HepG2 (cell line): ENCODE results near the gene TAF8. TPM values are rescaled to one million over a fixed set of nuclear protein-coding genes. Genes with fewer than 3 reads are reported as not detected.

Source experiments
- HBP1 ChIP-seq: IDR thresholded peaks from 2 replicates; pipeline ENCODE4 v1.6.1; 2016; ENCODE audit warnings: low read depth, control low read depth
- KDM6A ChIP-seq: IDR thresholded peaks from 2 replicates; pipeline ENCODE4 v1.6.1; 2016; ENCODE audit warnings: low read depth
- NCOA5 ChIP-seq: sonication (generic); formaldehyde crosslinking; IDR thresholded peaks from 2 replicates; pipeline ENCODE4 v1.4.0; 2020; ENCODE audit warnings: missing genetic modification reagents
- NFYB ChIP-seq: sonication (generic); formaldehyde crosslinking; IDR thresholded peaks from 2 replicates; pipeline ENCODE4 v1.4.0; 2020; ENCODE audit warnings: missing genetic modification reagents
- TFAP4 ChIP-seq: sonication (generic); IDR thresholded peaks from 2 replicates; pipeline ENCODE4 v1.6.1; 2016; ENCODE audit warnings: low read depth, borderline replicate concordance
- ZFP91 ChIP-seq: sonication (generic); formaldehyde crosslinking; IDR thresholded peaks from 2 replicates; pipeline ENCODE4 v1.9.0; 2022; ENCODE audit warnings: missing genetic modification reagents, mild to moderate bottlenecking, borderline replicate concordance
- ZNF503 ChIP-seq: sonication (generic); formaldehyde crosslinking; IDR thresholded peaks from 2 replicates; pipeline ENCODE4 v1.4.0; 2020; ENCODE audit warnings: missing genetic modification reagents
- ZNF605 ChIP-seq: sonication (generic); formaldehyde crosslinking; IDR thresholded peaks from 2 replicates; pipeline ENCODE4 v1.8.0; 2022; ENCODE audit warnings: mild to moderate bottlenecking, missing genetic modification reagents
- polyA plus RNA-seq, 8 experiments: library from polyadenylated mRNA; depleted of rRNA in 3 of 8; stranded (reverse) in 7 of 8; unstranded in 1 of 8; fragments of >200 nt; fragmentation: Illumina TruSeq in 4 of 8; extraction: Trizol in 4 of 8; gene quantifications; 2 replicates each; pipeline versions ENCODE4 v1.2.1 to v1.2.3, GENCODE V29; 2011 to 2016; ENCODE audit warnings: low read depth in 4 of 8, missing spikeins in 1 of 8, mixed read lengths in 1 of 8; ENCODE audit not compliant: insufficient read depth in 1 of 8
- total RNA-seq, 5 experiments: library from RNA; depleted of rRNA; stranded (reverse); fragments of >200 nt; fragmentation: Illumina TruSeq; extraction: Trizol; gene quantifications; 2 replicates each; pipeline ENCODE4 v1.2.3, GENCODE V29; 2016; ENCODE audit warnings: low read depth in 1 of 5
- TF ChIP-seq, protein P1 (sequence below), 2 experiments: sonication (generic) in 1 of 2; formaldehyde crosslinking in 1 of 2; IDR thresholded peaks; 2 replicates each; pipeline versions ENCODE4 v1.6.1 to v1.9.0; 2014 to 2022; ENCODE audit warnings: antibody characterized with exemption in 1 of 2, borderline replicate concordance in 1 of 2, inconsistent platforms in 1 of 2, low read depth in 1 of 2, missing genetic modification reagents in 1 of 2

The TAF8 gene
- total and polyA plus RNA-seq, 2 of the 13 experiments (the other 11 are each of a cell fraction or from before 2014, with no cell fraction given): 25.2 to 25.8 TPM

DNA sequence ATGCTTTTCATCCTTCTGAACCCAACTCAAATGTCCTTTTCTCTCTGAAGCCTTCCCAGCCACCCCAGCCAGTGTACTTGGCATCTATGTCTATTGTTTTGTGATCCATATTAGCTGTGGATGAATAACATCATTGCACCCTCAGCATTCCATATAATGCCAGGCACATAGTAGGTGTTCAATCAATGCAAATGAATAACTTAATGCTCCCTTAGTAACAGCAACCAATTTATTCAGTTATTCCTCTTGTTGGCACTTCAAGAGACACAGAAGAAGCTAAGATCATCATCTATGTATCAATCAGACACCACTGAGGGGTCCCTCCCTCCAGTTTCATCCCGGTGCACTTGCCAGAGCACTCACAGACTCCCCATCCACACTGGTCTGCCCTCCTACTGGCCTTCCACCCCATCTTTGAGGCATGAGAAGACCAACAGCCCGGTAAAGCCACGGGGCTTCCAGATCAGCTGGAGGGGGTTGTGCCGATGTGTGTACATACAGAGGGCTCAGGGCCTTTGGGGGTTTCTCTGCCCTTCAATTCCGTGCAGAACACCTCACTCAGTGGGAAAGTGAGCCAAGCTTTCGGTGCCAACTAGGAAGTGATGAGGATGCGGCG, 2.4 kb upstream of the TAF8 start (continued):
- TF ChIP-seq, protein P1, sequence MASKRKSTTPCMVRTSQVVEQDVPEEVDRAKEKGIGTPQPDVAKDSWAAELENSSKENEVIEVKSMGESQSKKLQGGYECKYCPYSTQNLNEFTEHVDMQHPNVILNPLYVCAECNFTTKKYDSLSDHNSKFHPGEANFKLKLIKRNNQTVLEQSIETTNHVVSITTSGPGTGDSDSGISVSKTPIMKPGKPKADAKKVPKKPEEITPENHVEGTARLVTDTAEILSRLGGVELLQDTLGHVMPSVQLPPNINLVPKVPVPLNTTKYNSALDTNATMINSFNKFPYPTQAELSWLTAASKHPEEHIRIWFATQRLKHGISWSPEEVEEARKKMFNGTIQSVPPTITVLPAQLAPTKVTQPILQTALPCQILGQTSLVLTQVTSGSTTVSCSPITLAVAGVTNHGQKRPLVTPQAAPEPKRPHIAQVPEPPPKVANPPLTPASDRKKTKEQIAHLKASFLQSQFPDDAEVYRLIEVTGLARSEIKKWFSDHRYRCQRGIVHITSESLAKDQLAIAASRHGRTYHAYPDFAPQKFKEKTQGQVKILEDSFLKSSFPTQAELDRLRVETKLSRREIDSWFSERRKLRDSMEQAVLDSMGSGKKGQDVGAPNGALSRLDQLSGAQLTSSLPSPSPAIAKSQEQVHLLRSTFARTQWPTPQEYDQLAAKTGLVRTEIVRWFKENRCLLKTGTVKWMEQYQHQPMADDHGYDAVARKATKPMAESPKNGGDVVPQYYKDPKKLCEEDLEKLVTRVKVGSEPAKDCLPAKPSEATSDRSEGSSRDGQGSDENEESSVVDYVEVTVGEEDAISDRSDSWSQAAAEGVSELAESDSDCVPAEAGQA (IDR thresholded peaks at IDR 0.05; ENCODE audit: low read depth): 0 out of 2 replicates have a peak, but pooled peaks have one; percentile 22
- TF ChIP-seq, protein P1 (CRISPR knock-in tag; IDR thresholded peaks at IDR 0.05; ENCODE audit: borderline replicate concordance): no peak
- no peak for TF ChIP-seq ZNF605 (CRISPR knock-in tag)
- 0 out of 2 replicates have a peak, but pooled peaks have one; percentile 6 for TF ChIP-seq HBP1 (CRISPR knock-in tag)
- no peak for TF ChIP-seq NCOA5 (CRISPR knock-in tag)
- no peak for TF ChIP-seq KDM6A
- 0 out of 2 replicates have a peak, but pooled peaks have one; percentile 9 for TF ChIP-seq ZFP91 (CRISPR knock-in tag)
- peak; percentile 76; the same call in 1 of the 2 replicates for TF ChIP-seq TFAP4
- no peak for TF ChIP-seq NFYB (CRISPR knock-in tag)
- 0 out of 2 replicates have a peak, but pooled peaks have one; percentile 43 for TF ChIP-seq ZNF503 (CRISPR knock-in tag)
